NOMO-1 treated with DMSO at 0.1 percent for 48 hours (cell line): ENCODE data around the gene RBM17.
A peak's percentile ranks its signal among the peaks of the same experiment; 100 is the strongest.
"Not testable (repeated sequence)": the region's sequence is repeated elsewhere in the genome, so short reads cannot be mapped to it uniquely, and the experiment has no call there.

ENCODE experiments used
- DNase-seq: peaks from one replicate; lab custom pipeline; 2025; ENCODE audit not compliant: unreplicated experiment; lab: John Stamatoyannopoulos, UW

Gene RBM17

GRCh38 chr10:6109444-6109775 is 20.6 kb downstream of the RBM17 start:
- DNase-seq: no peak

GRCh38 chr10:6110136-6110535 is 21.3 kb downstream of the RBM17 start:
- no peak for DNase-seq

GRCh38 chr10:6112893-6113292 is 24.1 kb downstream of the RBM17 start:
- no peak for DNase-seq

GRCh38 chr10:6114299-6114698 is 25.5 kb downstream of the RBM17 start:
- no peak for DNase-seq

- DNase-seq: no peak
These were observed 26.0 kb downstream of the RBM17 start for GRCh38 chr10:6114805-6115341.

- no peak for DNase-seq
These were observed 26.6 kb downstream of the RBM17 start for GRCh38 chr10:6115411-6115810.

GRCh38 chr10:6115824-6116350 is 27.1 kb downstream of the RBM17 start:
- DNase-seq: no peak

- DNase-seq: no peak
These were observed 28.0 kb downstream of the RBM17 start for GRCh38 chr10:6116806-6117205.

- no peak for DNase-seq
These were observed 28.9 kb downstream of the RBM17 start for GRCh38 chr10:6117711-6118110.

- no peak for DNase-seq
These were observed 30.6 kb downstream of the RBM17 start for GRCh38 chr10:6119423-6119822.

GRCh38 chr10:6119962-6120361 is 31.1 kb downstream of the RBM17 start:
- DNase-seq: no peak

GRCh38 chr10:6120691-6121090 is 31.9 kb downstream of the RBM17 start:
- no peak for DNase-seq

- no peak for DNase-seq
These were observed 32.3 kb downstream of the RBM17 start for GRCh38 chr10:6121146-6121545.

- DNase-seq: peak; percentile 76
These were observed 34.7 kb downstream of the RBM17 start for GRCh38 chr10:6123532-6123931.

- no peak for DNase-seq
These were observed 35.8 kb downstream of the RBM17 start for GRCh38 chr10:6124666-6125065.

GRCh38 chr10:6127461-6127860 is 38.6 kb downstream of the RBM17 start:
- DNase-seq: not testable (repeated sequence)

- no peak for DNase-seq
These were observed 39.3 kb downstream of the RBM17 start for GRCh38 chr10:6128087-6128486.

- no peak for DNase-seq
These were observed 39.9 kb downstream of the RBM17 start for GRCh38 chr10:6128591-6129251.

GRCh38 chr10:6130848-6131470 is 42.1 kb downstream of the RBM17 start:
- no peak for DNase-seq

GRCh38 chr10:6133331-6134098 is 44.7 kb downstream of the RBM17 start:
- DNase-seq: no peak

- DNase-seq: no peak
These were observed 45.4 kb downstream of the RBM17 start for GRCh38 chr10:6134099-6134823.
